Measurements from ENCODE around the gene ZDHHC5. TPM values are rescaled to one million over a fixed set of nuclear protein-coding genes. Genes with fewer than 3 reads are reported as not detected.

The ZDHHC5 gene
- total and polyA plus RNA-seq, 2 of the 13 experiments (the other 11 are each of a cell fraction or from before 2014, with no cell fraction given), result 26.6 to 34.0 TPM

GRCh38 chr11:57639321-57640067 is 28.4 kb upstream of the ZDHHC5 start (continued):
- TF ChIP-seq ZNF713 (CRISPR knock-in tag; IDR thresholded peaks at IDR 0.05), result no peak
- TF ChIP-seq TCF12 (IDR thresholded peaks at IDR 0.05), result no peak
- no peak for TF ChIP-seq TCF12 (CRISPR knock-in tag; IDR thresholded peaks at IDR 0.05)
- peak; percentile 55; the same call in 1 of the 2 replicates for TF ChIP-seq NCOA2 (CRISPR knock-in tag; IDR thresholded peaks at IDR 0.05)
- peak in 1 of 2 experiments; percentile 63; a peak in 1 of 4 replicates for TF ChIP-seq KLF16 (CRISPR knock-in tag; IDR thresholded peaks at IDR 0.05)
- no peak for TF ChIP-seq ZNF460 (CRISPR knock-in tag; IDR thresholded peaks at IDR 0.05; ENCODE audit: borderline replicate concordance)
- TF ChIP-seq ZNF747 (CRISPR knock-in tag; IDR thresholded peaks at IDR 0.05; ENCODE audit: borderline replicate concordance), result no peak
- 0 out of 2 replicates have a peak, but pooled peaks have one; percentile 5 for TF ChIP-seq KDM2A (CRISPR knock-in tag; IDR thresholded peaks at IDR 0.05; ENCODE audit: borderline replicate concordance, low read depth)
- TF ChIP-seq SNAPC2 (CRISPR knock-in tag; IDR thresholded peaks at IDR 0.05), result no peak
- no peak for TF ChIP-seq BORCS8-MEF2B (CRISPR knock-in tag; IDR thresholded peaks at IDR 0.05)
- TF ChIP-seq ZNF142 (CRISPR knock-in tag; IDR thresholded peaks at IDR 0.05), result no peak
- TF ChIP-seq ZNF17 (CRISPR knock-in tag; IDR thresholded peaks at IDR 0.05), result no peak
- no peak for TF ChIP-seq E2F2 (CRISPR knock-in tag; IDR thresholded peaks at IDR 0.05; ENCODE audit: borderline replicate concordance)
- no peak for TF ChIP-seq ZNF484 (CRISPR knock-in tag; IDR thresholded peaks at IDR 0.05; ENCODE audit: borderline replicate concordance, low read depth)
- TF ChIP-seq ATAD3A (CRISPR knock-in tag; IDR thresholded peaks at IDR 0.05), result no peak
- no peak for TF ChIP-seq ZNF124 (CRISPR knock-in tag; IDR thresholded peaks at IDR 0.05)
- no peak for TF ChIP-seq RBM22 (optimal IDR thresholded peaks at IDR 0.05; ENCODE audit: low read length)
- TF ChIP-seq NAIF1 (CRISPR knock-in tag; IDR thresholded peaks at IDR 0.05; ENCODE audit: borderline replicate concordance), result no peak
- TF ChIP-seq ZBTB14 (CRISPR knock-in tag; IDR thresholded peaks at IDR 0.05), result no peak
- TF ChIP-seq SMC3 (IDR thresholded peaks at IDR 0.05; ENCODE audit: low read length), result no peak
